HepG2 (cell line): ENCODE results near the gene SLC38A3. TPM values are rescaled to one million over a fixed set of nuclear protein-coding genes. Genes with fewer than 3 reads are reported as not detected.

Experiments used
- AGO1 ChIP-seq: fragments of 200-400 bp; formaldehyde crosslinking; IDR thresholded peaks from 2 replicates; pipeline ENCODE4 v1.6.1; 2017; ENCODE audit warnings: mild to moderate bottlenecking, low read depth, low read length, moderate library complexity; ENCODE audit not compliant: poor library complexity, severe bottlenecking
- ATM ChIP-seq: fragments of 450-650 bp; IDR thresholded peaks from 2 replicates; pipeline ENCODE4 v1.7.1; 2017; ENCODE audit warnings: mild to moderate bottlenecking, borderline replicate concordance
- CEBPG ChIP-seq: IDR thresholded peaks from 2 replicates; pipeline ENCODE4 v1.6.1; 2016
- JUNB ChIP-seq: sonication (generic); formaldehyde crosslinking; IDR thresholded peaks from 2 replicates; pipeline ENCODE4 v1.8.0; 2022; ENCODE audit warnings: missing genetic modification reagents, mild to moderate bottlenecking, borderline replicate concordance
- MTF1 ChIP-seq: sonication (generic); formaldehyde crosslinking; IDR thresholded peaks from 2 replicates; pipeline ENCODE4 v1.5.0; 2020; ENCODE audit warnings: missing genetic modification reagents
- NR1H2 ChIP-seq: sonication (generic); formaldehyde crosslinking; IDR thresholded peaks from 2 replicates; pipeline ENCODE4 v1.8.1; 2022; ENCODE audit warnings: low read depth, missing genetic modification reagents, borderline replicate concordance
- NR2F6 ChIP-seq, 2 experiments: IDR thresholded peaks; 2 replicates each; pipeline ENCODE4 v1.6.1; 2016; ENCODE audit warnings: antibody characterized with exemption in 1 of 2, mild to moderate bottlenecking in 1 of 2
- RXRA ChIP-seq: sonication (generic); formaldehyde crosslinking; IDR thresholded peaks from 2 replicates; pipeline ENCODE4 v1.5.1; 2020; ENCODE audit warnings: missing genetic modification reagents
- ZBTB42 ChIP-seq: sonication (generic); formaldehyde crosslinking; IDR thresholded peaks from 2 replicates; pipeline ENCODE4 v1.5.0; 2020; ENCODE audit warnings: mild to moderate bottlenecking, missing genetic modification reagents
- ZFP37 ChIP-seq: sonication (generic); formaldehyde crosslinking; IDR thresholded peaks from 2 replicates; pipeline ENCODE4 v1.4.0; 2020; ENCODE audit warnings: missing genetic modification reagents, borderline replicate concordance
- ZNF780A ChIP-seq: sonication (generic); formaldehyde crosslinking; IDR thresholded peaks from 2 replicates; pipeline ENCODE4 v1.8.0; 2022; ENCODE audit warnings: mild to moderate bottlenecking, missing genetic modification reagents, moderate library complexity
- ZSCAN29 ChIP-seq: sonication (generic); formaldehyde crosslinking; conservative IDR thresholded peaks from 2 replicates; pipeline ENCODE4 v1.4.0; 2020; ENCODE audit warnings: mild to moderate bottlenecking, missing genetic modification reagents
- polyA plus RNA-seq, 8 experiments: library from polyadenylated mRNA; depleted of rRNA in 3 of 8; stranded (reverse) in 7 of 8; unstranded in 1 of 8; fragments of >200 nt; fragmentation: Illumina TruSeq in 4 of 8; extraction: Trizol in 4 of 8; gene quantifications; 2 replicates each; pipeline versions ENCODE4 v1.2.1 to v1.2.3, GENCODE V29; 2011 to 2016; ENCODE audit warnings: low read depth in 4 of 8, missing spikeins in 1 of 8, mixed read lengths in 1 of 8; ENCODE audit not compliant: insufficient read depth in 1 of 8
- total RNA-seq, 5 experiments: library from RNA; depleted of rRNA; stranded (reverse); fragments of >200 nt; fragmentation: Illumina TruSeq; extraction: Trizol; gene quantifications; 2 replicates each; pipeline ENCODE4 v1.2.3, GENCODE V29; 2016; ENCODE audit warnings: low read depth in 1 of 5
- TF ChIP-seq, protein P1 (sequence below): sonication (generic); formaldehyde crosslinking; IDR thresholded peaks from 2 replicates; pipeline ENCODE4 v1.4.0; 2020; ENCODE audit warnings: mild to moderate bottlenecking, missing genetic modification reagents
- TF ChIP-seq, protein P2 (sequence below): sonication (generic); formaldehyde crosslinking; IDR thresholded peaks from 2 replicates; pipeline ENCODE4 v1.5.1; 2020; ENCODE audit warnings: mild to moderate bottlenecking, missing genetic modification reagents, moderate library complexity
- TF ChIP-seq, protein P3 (sequence below): IDR thresholded peaks from 2 replicates; pipeline ENCODE4 v1.6.1; 2012; ENCODE audit warnings: low read depth, low read length, improper control_type of control experiment

The SLC38A3 gene
- total and polyA plus RNA-seq, 2 of the 13 experiments (the other 11 are each of a cell fraction or from before 2014, with no cell fraction given) = 29.8 to 164 TPM

DNA sequence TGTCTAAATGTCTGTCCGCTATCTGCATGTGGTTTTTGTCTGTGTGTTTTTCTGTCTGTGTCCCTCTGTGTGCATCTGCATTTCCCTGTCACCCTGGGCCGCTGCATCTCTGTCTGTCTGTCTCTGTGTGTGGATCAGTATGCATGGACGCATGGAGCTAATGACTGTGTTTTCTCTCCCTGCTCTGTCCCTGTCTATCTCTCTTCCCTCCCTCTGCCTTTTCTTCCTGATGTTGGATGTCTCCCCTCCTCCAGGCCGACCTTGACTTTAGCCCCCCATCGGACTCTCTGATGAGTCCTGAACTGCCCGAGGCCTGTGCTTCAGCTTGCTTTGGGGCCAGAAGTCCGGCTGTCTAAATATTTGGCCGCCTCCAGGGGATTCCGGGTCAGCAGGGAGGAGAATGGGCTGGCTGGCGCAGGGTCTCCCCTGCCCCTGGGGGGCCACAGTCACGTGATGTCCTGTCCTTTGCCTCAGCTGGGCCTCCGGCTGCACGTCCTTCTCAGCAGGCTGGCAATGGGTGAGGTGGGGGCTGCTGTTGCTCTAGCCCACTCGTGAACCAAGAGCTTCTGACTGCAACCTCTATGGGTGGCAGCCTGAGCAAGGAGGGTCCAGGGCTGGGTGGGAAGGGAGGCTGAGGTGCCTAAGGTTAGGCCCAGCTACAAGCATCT is 3.7 kb downstream of the SLC38A3 start (continued):
- TF ChIP-seq ZSCAN29 (CRISPR knock-in tag) (no peak; the same call in 1 of the 2 replicates), CEBPG (peak; percentile 28; the same call in 1 of the 2 replicates), ATM (no peak), JUNB (CRISPR knock-in tag) (no peak; the same call in 1 of the 2 replicates), AGO1 (no peak), ZNF780A (CRISPR knock-in tag) (no peak), NR2F6 (IDR thresholded peaks at IDR 0.05) (peak; percentile 95), NR2F6 (CRISPR knock-in tag; IDR thresholded peaks at IDR 0.05) (peak; percentile 95), MTF1 (CRISPR knock-in tag) (no peak), RXRA (CRISPR knock-in tag) (peak; percentile 98), ZFP37 (CRISPR knock-in tag) (0 out of 2 replicates have a peak, but pooled peaks have one; percentile 79), ZBTB42 (CRISPR knock-in tag) (no peak; the same call in 1 of the 2 replicates), NR1H2 (no peak)
- TF ChIP-seq, protein P1, sequence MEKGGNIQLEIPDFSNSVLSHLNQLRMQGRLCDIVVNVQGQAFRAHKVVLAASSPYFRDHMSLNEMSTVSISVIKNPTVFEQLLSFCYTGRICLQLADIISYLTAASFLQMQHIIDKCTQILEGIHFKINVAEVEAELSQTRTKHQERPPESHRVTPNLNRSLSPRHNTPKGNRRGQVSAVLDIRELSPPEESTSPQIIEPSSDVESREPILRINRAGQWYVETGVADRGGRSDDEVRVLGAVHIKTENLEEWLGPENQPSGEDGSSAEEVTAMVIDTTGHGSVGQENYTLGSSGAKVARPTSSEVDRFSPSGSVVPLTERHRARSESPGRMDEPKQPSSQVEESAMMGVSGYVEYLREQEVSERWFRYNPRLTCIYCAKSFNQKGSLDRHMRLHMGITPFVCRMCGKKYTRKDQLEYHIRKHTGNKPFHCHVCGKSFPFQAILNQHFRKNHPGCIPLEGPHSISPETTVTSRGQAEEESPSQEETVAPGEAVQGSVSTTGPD (CRISPR knock-in tag) = peak; percentile 32; the same call in 1 of the 2 replicates
- TF ChIP-seq, protein P2, sequence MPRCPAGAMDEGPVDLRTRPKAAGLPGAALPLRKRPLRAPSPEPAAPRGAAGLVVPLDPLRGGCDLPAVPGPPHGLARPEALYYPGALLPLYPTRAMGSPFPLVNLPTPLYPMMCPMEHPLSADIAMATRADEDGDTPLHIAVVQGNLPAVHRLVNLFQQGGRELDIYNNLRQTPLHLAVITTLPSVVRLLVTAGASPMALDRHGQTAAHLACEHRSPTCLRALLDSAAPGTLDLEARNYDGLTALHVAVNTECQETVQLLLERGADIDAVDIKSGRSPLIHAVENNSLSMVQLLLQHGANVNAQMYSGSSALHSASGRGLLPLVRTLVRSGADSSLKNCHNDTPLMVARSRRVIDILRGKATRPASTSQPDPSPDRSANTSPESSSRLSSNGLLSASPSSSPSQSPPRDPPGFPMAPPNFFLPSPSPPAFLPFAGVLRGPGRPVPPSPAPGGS (CRISPR knock-in tag) = peak; percentile 68; the same call in 1 of the 2 replicates
- TF ChIP-seq, protein P3, sequence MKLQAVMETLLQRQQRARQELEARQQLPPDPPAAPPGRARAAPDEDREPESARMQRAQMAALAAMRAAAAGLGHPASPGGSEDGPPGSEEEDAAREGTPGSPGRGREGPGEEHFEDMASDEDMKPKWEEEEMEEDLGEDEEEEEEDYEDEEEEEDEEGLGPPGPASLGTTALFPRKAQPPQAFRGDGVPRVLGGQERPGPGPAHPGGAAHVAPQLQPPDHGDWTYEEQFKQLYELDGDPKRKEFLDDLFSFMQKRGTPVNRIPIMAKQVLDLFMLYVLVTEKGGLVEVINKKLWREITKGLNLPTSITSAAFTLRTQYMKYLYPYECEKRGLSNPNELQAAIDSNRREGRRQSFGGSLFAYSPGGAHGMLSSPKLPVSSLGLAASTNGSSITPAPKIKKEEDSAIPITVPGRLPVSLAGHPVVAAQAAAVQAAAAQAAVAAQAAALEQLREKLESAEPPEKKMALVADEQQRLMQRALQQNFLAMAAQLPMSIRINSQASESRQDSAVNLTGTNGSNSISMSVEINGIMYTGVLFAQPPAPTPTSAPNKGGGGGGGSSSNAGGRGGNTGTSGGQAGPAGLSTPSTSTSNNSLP = no peak
